ENCODE results near the gene DDX52.
A peak's percentile ranks its signal among the peaks of the same experiment; 100 is the strongest.
"Not testable (repeated sequence)": the region's sequence is repeated elsewhere in the genome, so short reads cannot be mapped to it uniquely, and the experiment has no call there.

The DDX52 gene, protein sequence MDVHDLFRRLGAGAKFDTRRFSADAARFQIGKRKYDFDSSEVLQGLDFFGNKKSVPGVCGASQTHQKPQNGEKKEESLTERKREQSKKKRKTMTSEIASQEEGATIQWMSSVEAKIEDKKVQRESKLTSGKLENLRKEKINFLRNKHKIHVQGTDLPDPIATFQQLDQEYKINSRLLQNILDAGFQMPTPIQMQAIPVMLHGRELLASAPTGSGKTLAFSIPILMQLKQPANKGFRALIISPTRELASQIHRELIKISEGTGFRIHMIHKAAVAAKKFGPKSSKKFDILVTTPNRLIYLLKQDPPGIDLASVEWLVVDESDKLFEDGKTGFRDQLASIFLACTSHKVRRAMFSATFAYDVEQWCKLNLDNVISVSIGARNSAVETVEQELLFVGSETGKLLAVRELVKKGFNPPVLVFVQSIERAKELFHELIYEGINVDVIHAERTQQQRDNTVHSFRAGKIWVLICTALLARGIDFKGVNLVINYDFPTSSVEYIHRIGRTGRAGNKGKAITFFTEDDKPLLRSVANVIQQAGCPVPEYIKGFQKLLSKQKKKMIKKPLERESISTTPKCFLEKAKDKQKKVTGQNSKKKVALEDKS

DNA sequence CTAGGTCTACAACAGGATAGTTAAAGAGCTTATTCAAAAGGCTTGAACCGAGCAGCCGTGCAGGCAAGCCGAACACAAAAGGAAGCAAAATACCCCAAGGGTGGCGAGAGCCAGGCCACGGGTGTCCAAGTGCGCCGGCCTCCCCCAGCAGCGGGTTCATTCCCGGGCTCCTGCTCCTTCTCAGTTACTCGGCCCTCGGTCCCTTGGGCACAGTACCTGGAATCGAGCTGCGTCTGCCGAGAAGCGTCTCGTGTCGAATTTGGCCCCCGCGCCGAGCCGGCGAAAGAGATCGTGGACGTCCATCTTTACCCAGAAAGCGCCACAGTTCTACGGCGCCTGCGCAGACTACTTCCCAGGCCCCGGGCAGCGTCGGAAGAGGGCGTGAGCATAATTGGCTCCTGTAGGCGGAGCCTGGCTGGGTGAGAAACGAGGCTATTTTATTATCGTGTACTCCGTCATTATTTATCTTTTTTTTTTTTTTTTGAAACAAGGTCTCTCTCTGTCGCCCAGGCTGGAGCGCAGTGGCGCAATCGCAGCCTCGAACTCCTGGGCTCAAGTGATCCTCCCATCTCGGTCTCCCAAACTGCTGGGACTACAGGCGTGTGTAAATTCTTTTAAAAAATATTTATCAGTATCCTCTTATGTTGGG lies at the start of gene DDX52:
DDX52 (minus strand) TSS at position 329 of the 649 bp plus-strand sequence; CDS start at position 303, 26 bp downstream.
- H3K9me3 ChIP-seq: no peaks in the 10 kb centered on the region
- intact Hi-C loops (cut with DNase I; ENCODE audit: low total_unique reads): no loop called here
- H3K4me1 ChIP-seq: peaks cover 0 to 43% (median 15%) of the 10 kb centered on the region in 4 donors
- H3K27ac ChIP-seq: peak within 1 kb of the TSS; percentile 86 to 87
- peaks cover 0 to 20% (median 13%) of the 10 kb centered on the region in 3 donors for H3K36me3 ChIP-seq
- peak; percentile 94 to 95 for DNase-seq
- peak within 1 kb of the TSS; percentile 72 to 84 for H3K4me3 ChIP-seq
- no peak for TF ChIP-seq CTCF (IDR thresholded peaks at IDR 0.05)
- H3K27me3 ChIP-seq: peaks cover 0 to 6% of the 10 kb centered on the region in 2 donors

DNA sequence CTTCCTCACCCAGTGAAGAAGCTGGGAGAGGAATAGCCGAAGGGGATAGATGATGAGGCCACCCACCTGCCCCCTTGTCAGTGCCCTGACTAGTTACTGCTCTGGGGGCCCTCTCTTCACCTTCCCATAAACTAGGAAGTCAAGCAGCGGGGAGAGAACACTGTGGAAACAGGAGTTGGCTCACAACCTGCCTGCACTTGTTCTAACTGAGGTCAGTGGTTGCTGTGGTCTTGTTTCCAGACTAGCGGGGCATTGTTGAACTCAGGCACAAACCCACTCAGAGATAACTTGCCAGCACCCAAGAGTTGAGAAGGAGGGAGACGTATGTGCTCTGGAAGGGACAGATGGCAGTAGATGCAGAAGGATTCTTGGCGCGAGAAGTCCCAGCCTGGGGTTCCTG lies 48.6 kb upstream of the DDX52 start:
- DNase-seq: no peak
- TF ChIP-seq CTCF (IDR thresholded peaks at IDR 0.05): no peak

GRCh38 chr17:37689317-37689716 lies 46.1 kb upstream of the DDX52 start:
- Histone ChIP-seq H3K27me3 (peaks cover 0 to 3% of the 10 kb centered on the region in 2 donors), H3K36me3 (no peaks in the 10 kb centered on the region), H3K4me1 (no peaks in the 10 kb centered on the region), H3K4me3 (no peak overlapping the region), H3K9me3 (no peaks in the 10 kb centered on the region), H3K27ac (no peak overlapping the region)
- DNase-seq: no peak
- no peak for TF ChIP-seq CTCF (IDR thresholded peaks at IDR 0.05)
- intact Hi-C loops (cut with DNase I; ENCODE audit: low total_unique reads): no loop called here

More for the DNA sequence above, 48.6 kb upstream of the DDX52 start:
- Histone ChIP-seq H3K36me3 (no peaks in the 10 kb centered on the region), H3K27ac (no peak overlapping the region), H3K9me3 (no peaks in the 10 kb centered on the region), H3K4me1 (no peaks in the 10 kb centered on the region), H3K4me3 (no peak overlapping the region), H3K27me3 (peaks cover 0 to under 1% of the 10 kb centered on the region in 2 donors)
- intact Hi-C loops (cut with DNase I; ENCODE audit: low total_unique reads): no loop called here

GRCh38 chr17:37683454-37683984 lies 40.3 kb upstream of the DDX52 start:
- intact Hi-C loops (cut with DNase I; ENCODE audit: low total_unique reads): no loop called here
- Histone ChIP-seq H3K9me3 (no peaks in the 10 kb centered on the region), H3K27ac (no peak overlapping the region), H3K4me3 (no peak overlapping the region), H3K36me3 (no peaks in the 10 kb centered on the region), H3K27me3 (peaks cover 0 to 8% of the 10 kb centered on the region in 2 donors), H3K4me1 (no peaks in the 10 kb centered on the region)
- TF ChIP-seq CTCF (IDR thresholded peaks at IDR 0.05): no peak
- DNase-seq: no peak

GRCh38 chr17:37682007-37682406 lies 38.8 kb upstream of the DDX52 start:
- Histone ChIP-seq H3K36me3 (no peaks in the 10 kb centered on the region), H3K27me3 (peaks cover 0 to 15% of the 10 kb centered on the region in 2 donors), H3K4me1 (no peaks in the 10 kb centered on the region), H3K4me3 (no peak overlapping the region), H3K9me3 (no peaks in the 10 kb centered on the region), H3K27ac (no peak overlapping the region)
- intact Hi-C loops (cut with DNase I; ENCODE audit: low total_unique reads): no loop called here
- no peak for DNase-seq
- TF ChIP-seq CTCF (IDR thresholded peaks at IDR 0.05): no peak

- H3K4me1 ChIP-seq; H3K9me3 ChIP-seq; H3K27ac ChIP-seq; intact Hi-C loops (cut with DNase I; ENCODE audit: low total_unique reads); H3K4me3 ChIP-seq; H3K36me3 ChIP-seq; DNase-seq: not testable (repeated sequence)
- H3K27me3 ChIP-seq: peaks cover 0 to 19% of the 10 kb centered on the region in 2 donors
Measured at GRCh38 chr17:37679995-37680394, 36.7 kb upstream of the DDX52 start.
